HepG2 (cell line): ENCODE measurements around the gene R3HDM4. TPM values are rescaled to one million over a fixed set of nuclear protein-coding genes. Genes with fewer than 3 reads are reported as not detected.

Source experiments
- HNF4G ChIP-seq, 2 experiments: sonication (generic) in 1 of 2; formaldehyde crosslinking in 1 of 2; IDR thresholded peaks; 2 replicates each; pipeline versions ENCODE4 v1.4.0 to v1.6.1; 2011 to 2020; ENCODE audit warnings: borderline replicate concordance in 2 of 2, low read depth in 2 of 2, mild to moderate bottlenecking in 2 of 2, low read length in 1 of 2, missing genetic modification reagents in 1 of 2, moderate library complexity in 1 of 2
- KAT2B ChIP-seq: fragments of 150-350 bp; IDR thresholded peaks from 2 replicates; pipeline ENCODE4 v1.6.1; 2014; ENCODE audit warnings: low read depth, low read length, borderline replicate concordance
- MYPOP ChIP-seq: sonication (generic); formaldehyde crosslinking; IDR thresholded peaks from 2 replicates; pipeline ENCODE4 v1.8.1; 2023; ENCODE audit warnings: mild to moderate bottlenecking, moderate library complexity, missing genetic modification reagents
- NFKBIZ ChIP-seq: IDR thresholded peaks from 2 replicates; pipeline ENCODE4 v1.6.1; 2018; ENCODE audit warnings: missing genetic modification reagents, missing compliant biosample characterization
- SKIL ChIP-seq: sonication (generic); formaldehyde crosslinking; IDR thresholded peaks from 2 replicates; pipeline ENCODE4 v1.8.0; 2022; ENCODE audit warnings: missing genetic modification reagents, mild to moderate bottlenecking, moderate library complexity, borderline replicate concordance
- THAP9 ChIP-seq: sonication (generic); formaldehyde crosslinking; IDR thresholded peaks from 2 replicates; pipeline ENCODE4; 2020; ENCODE audit warnings: missing genetic modification reagents, mild to moderate bottlenecking, borderline replicate concordance
- ZNF687 ChIP-seq: sonication (generic); formaldehyde crosslinking; IDR thresholded peaks from 2 replicates; pipeline ENCODE4 v1.5.1; 2020; ENCODE audit warnings: mild to moderate bottlenecking, missing genetic modification reagents, moderate library complexity
- polyA plus RNA-seq, 8 experiments: library from polyadenylated mRNA; depleted of rRNA in 3 of 8; stranded (reverse) in 7 of 8; unstranded in 1 of 8; fragments of >200 nt; fragmentation: Illumina TruSeq in 4 of 8; extraction: Trizol in 4 of 8; gene quantifications; 2 replicates each; pipeline versions ENCODE4 v1.2.1 to v1.2.3, GENCODE V29; 2011 to 2016; ENCODE audit warnings: low read depth in 4 of 8, missing spikeins in 1 of 8, mixed read lengths in 1 of 8; ENCODE audit not compliant: insufficient read depth in 1 of 8
- total RNA-seq, 5 experiments: library from RNA; depleted of rRNA; stranded (reverse); fragments of >200 nt; fragmentation: Illumina TruSeq; extraction: Trizol; gene quantifications; 2 replicates each; pipeline ENCODE4 v1.2.3, GENCODE V29; 2016; ENCODE audit warnings: low read depth in 1 of 5
- TF ChIP-seq, protein P1 (sequence below): sonication (generic); formaldehyde crosslinking; conservative IDR thresholded peaks from 2 replicates; pipeline ENCODE4 v1.5.0; 2020; ENCODE audit warnings: missing genetic modification reagents
- TF ChIP-seq, protein P2 (sequence below): IDR thresholded peaks from 2 replicates; pipeline ENCODE4 v1.6.1; 2016; ENCODE audit warnings: low read depth, control low read depth
- TF ChIP-seq, protein P3 (sequence below): sonication (generic); formaldehyde crosslinking; IDR thresholded peaks from 2 replicates; pipeline ENCODE4 v1.4.0; 2020; ENCODE audit warnings: mild to moderate bottlenecking, low read depth, missing genetic modification reagents

Gene R3HDM4
- total and polyA plus RNA-seq, 2 of the 13 experiments (the other 11 are each of a cell fraction or from before 2014, with no cell fraction given): 26.2 to 26.9 TPM

DNA sequence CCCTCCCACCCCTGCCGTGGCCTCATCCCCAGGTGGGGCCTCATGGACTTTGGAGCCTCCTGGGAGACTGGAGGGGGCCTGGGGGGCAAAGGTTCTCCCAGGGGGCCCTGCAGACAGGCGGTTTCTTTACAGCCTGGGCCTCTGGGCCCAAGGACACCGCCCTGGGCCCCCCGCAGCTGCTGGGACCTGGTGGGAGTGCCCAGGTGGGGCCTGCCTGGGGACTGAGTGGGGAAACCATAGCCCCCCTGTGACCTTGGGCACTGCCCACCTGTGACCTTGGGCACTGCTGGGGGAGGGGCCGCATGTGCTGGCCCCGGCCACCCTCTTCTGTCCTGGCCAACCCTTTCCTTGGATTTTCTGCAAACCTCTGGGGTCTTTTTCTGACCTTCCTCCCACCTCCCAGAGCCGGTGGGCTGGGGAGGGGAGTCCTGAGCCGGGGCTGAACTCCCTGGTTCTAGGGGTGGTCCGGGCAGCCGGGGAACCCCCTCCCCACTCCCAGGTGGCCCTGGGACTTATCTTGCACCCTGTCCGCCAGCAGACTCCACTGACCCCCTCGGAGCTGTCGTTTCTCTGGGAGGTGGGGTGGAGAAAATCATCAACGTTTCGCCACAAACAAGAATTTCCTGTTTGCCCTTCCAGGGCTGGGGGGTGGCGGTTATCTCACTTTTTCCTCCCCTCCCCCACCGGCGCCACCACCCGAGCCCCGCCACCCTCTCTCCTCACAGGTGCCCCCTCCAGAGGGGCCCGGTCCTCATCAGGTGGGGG, 39.8 kb upstream of the R3HDM4 start (continued):
- TF ChIP-seq ZNF687 (CRISPR knock-in tag) (peak; percentile 89), HNF4G (IDR thresholded peaks at IDR 0.05; ENCODE audit: borderline replicate concordance, low read depth, low read length) (peak; percentile 100), HNF4G (CRISPR knock-in tag; IDR thresholded peaks at IDR 0.05; ENCODE audit: borderline replicate concordance, low read depth) (peak; percentile 100), NFKBIZ (CRISPR knock-in tag) (peak; percentile 55; the same call in 1 of the 2 replicates), KAT2B (no peak), SKIL (CRISPR knock-in tag) (peak; percentile 94), THAP9 (peak; percentile 69; the same call in 1 of the 2 replicates), MYPOP (CRISPR knock-in tag) (no peak; the same call in 1 of the 2 replicates)
- TF ChIP-seq, protein P1, sequence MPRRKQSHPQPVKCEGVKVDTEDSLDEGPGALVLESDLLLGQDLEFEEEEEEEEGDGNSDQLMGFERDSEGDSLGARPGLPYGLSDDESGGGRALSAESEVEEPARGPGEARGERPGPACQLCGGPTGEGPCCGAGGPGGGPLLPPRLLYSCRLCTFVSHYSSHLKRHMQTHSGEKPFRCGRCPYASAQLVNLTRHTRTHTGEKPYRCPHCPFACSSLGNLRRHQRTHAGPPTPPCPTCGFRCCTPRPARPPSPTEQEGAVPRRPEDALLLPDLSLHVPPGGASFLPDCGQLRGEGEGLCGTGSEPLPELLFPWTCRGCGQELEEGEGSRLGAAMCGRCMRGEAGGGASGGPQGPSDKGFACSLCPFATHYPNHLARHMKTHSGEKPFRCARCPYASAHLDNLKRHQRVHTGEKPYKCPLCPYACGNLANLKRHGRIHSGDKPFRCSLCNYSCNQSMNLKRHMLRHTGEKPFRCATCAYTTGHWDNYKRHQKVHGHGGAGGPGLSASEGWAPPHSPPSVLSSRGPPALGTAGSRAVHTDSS (CRISPR knock-in tag): no peak
- TF ChIP-seq, protein P2, sequence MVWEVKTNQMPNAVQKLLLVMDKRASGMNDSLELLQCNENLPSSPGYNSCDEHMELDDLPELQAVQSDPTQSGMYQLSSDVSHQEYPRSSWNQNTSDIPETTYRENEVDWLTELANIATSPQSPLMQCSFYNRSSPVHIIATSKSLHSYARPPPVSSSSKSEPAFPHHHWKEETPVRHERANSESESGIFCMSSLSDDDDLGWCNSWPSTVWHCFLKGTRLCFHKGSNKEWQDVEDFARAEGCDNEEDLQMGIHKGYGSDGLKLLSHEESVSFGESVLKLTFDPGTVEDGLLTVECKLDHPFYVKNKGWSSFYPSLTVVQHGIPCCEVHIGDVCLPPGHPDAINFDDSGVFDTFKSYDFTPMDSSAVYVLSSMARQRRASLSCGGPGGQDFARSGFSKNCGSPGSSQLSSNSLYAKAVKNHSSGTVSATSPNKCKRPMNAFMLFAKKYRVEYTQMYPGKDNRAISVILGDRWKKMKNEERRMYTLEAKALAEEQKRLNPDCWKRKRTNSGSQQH (CRISPR knock-in tag): no peak
- TF ChIP-seq, protein P3, sequence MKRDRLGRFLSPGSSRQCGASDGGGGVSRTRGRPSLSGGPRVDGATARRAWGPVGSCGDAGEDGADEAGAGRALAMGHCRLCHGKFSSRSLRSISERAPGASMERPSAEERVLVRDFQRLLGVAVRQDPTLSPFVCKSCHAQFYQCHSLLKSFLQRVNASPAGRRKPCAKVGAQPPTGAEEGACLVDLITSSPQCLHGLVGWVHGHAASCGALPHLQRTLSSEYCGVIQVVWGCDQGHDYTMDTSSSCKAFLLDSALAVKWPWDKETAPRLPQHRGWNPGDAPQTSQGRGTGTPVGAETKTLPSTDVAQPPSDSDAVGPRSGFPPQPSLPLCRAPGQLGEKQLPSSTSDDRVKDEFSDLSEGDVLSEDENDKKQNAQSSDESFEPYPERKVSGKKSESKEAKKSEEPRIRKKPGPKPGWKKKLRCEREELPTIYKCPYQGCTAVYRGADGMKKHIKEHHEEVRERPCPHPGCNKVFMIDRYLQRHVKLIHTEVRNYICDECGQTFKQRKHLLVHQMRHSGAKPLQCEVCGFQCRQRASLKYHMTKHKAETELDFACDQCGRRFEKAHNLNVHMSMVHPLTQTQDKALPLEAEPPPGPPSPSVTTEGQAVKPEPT (CRISPR knock-in tag): no peak
